ENCODE measurements around the gene RBM19.
A peak's percentile ranks its signal among the peaks of the same experiment; 100 is the strongest.

The RBM19 gene

DNA sequence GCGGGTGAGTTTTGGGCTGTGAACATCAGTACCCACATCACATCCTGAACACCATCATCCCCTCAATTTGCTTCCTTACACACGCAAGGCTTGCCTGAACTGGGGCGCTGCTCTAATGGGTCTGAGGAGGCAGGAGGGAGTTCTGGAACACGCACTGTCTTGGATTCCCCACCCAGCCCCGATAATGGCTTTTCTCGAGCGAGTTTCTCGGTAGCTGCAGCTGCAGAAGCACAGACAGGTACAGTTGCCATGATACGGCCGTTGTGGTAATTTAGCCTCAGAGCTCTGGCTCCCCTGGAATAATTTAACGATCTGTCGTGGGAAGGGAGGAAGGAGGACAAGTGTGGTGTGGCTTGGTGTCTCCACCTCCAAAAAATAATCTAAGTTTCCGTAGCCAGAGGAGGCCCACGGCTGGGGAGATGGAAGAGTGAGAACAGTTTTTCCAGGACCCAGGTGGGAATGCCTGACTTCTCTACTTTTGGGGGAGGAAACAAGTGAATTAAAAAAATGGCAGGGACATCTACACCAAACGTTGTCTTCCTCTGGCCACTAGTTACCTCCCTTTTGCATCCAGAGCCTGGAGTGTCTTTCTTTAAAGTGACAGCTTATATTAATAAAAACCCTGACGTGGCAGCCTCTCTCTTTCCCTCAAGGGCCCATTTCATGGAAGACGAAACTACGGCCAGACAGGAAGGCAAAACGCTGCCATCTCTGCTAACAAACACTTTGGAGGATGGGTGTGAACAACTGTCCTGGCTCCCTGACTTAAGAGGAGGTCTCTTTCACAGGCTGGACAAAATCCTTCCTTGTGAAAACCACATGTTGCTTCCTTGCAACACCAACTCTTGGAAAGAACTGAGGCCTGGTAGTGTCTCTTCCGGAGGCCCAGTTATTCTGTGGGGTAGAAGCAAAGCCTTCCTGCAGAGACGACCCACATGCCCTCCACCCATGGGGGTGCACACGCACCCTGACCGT is 84.8 kb downstream of the RBM19 start:
- no peak for DNase-seq (ENCODE audit: low spot score)

DNA sequence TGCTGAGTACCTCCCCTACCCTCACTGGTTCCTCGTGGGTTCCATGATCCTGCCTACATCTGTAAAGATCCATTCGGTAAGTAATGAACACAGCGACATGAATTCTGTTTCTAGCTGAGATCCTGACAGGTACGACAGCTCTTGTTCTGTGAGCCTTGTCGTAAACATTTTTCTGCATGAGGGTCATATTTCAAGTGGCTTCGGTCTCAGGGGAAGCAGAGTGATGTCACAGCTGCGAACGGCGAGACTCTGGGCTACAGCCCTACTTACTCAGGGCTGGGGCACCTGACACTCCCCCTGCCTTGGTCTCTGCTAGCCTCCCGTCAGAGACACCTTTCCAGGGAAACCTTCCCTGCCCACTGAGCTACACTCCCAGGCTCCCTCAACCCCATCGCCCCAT is 85.8 kb downstream of the RBM19 start:
- no peak for DNase-seq (ENCODE audit: low spot score)

DNA sequence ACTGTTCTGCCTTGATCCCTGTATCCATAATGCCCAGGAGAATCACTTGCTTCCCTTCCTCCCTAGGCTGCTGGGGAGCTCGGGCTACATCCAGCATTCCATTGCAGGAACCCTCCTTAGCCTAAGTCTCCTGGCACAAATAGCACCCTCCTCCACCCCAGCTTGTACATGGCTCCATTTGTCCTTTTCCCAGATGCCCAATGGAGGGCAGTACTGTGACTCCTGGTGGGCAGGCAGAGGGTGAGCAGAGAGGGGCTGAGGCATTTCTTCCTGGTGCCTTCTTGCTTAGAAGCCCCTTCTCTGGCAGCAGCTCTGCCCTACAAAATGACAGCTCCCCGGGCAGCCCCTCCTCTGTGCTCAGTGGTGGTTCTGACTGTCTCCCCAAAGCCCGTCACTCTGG is 86.5 kb downstream of the RBM19 start:
- no peak for DNase-seq (ENCODE audit: low spot score)

DNA sequence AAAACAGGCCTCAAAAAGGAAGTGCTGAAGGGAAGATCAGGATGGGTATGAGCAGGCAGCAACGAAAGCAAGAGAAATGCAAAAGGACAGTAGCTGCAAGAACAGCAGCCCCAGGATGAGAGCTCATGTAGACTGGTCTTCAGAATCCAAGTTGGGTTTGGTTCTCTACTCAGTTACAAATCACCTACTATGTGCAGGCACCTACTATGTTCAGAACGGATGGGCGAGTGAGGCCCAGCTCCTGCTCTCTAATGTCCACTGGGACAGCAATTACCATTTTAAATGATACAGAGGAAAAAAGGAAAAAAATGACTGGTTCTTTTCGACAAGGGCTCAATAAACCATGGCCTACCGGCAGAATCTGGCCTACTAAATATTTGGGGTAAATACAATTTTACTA is 88.5 kb downstream of the RBM19 start:
- DNase-seq (ENCODE audit: low spot score), result no peak

DNA sequence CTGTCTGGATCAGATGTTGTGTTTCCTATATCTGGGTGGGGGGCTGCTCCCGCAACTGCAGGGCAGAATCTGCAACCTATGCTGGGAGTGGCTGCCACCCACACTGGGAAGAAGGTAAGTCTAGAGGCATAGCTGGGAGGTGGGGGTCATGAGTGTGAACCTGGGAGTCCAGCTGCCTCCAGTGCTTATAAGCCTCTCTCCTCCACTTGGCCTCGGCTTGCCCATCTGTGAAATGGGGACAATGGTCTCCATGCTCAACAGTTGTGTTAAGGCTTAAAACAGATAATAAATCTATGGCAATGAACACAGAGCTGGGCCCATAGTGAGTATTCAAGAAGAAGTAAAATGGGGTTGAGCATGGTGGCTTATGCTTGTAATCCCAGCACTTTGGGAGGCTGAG is 90.0 kb downstream of the RBM19 start:
- DNase-seq (ENCODE audit: low spot score), result no peak

DNA sequence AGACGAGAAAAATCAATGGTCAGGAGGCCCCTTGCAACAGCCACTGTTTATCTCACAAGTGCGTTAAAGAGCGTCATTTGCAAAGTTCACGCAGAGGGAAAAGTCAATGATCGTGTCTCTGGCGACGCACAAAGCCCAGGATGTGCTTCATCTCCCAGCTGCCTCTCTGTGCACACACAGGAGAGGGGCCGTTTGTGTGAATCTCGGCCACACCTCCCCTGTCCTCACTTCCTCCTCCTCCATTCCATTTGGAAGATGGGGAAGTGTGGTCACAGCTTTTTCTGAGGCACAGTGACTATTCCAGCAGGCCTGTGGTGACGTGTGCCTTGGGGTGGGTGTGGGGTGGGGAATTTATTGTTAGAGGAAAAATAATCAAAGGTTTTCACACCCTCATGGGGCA is 90.4 kb downstream of the RBM19 start:
- DNase-seq (ENCODE audit: low spot score), result no peak

DNA sequence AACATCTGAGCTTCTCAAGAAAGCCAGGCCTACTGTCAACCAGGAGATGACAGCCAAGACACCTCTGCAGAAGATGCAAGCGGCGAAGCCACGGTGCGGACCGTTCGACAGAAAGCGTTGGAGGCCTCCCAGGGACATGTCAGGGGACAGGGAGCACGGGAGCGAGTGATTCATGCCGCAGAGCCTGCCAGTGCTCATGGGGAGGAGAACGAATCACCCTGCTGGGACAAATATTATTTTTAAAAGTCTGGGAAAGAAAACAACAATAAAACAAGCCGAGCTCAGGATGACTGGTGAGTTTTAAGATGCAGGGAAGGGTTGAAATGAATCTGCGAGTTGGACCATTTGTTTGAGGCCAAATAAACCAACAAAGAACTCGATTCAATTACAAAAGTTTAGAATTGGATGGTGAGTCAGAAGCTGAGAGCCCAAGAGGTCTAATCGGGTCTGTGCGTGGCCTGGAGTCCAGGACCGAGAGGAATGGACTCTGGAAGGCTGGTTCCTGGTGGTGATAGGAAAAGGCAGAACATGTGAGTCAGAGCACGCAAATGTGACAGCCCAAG is 91.0 kb downstream of the RBM19 start:
- no peak for DNase-seq (ENCODE audit: low spot score)

DNA sequence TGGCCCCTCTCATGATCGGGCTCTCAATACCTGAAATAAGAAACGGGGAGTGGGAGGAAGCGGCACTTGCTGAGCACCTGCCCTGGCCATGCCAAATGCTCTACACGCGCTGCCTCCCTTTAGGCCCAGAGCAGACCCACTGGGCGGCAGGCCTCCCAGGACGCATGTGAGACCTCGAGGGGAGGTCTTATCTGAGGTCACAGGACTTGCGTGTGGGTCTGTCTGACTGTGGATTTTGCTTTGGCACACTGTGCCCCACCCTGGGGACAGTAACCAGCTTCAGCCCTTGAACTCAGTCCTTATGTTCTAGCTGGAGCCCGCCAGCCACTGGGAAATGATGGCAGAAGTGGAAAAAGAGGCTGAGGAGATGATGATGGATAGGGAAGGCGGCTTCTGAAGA is 91.8 kb downstream of the RBM19 start:
- DNase-seq (ENCODE audit: low spot score), result no peak

DNA sequence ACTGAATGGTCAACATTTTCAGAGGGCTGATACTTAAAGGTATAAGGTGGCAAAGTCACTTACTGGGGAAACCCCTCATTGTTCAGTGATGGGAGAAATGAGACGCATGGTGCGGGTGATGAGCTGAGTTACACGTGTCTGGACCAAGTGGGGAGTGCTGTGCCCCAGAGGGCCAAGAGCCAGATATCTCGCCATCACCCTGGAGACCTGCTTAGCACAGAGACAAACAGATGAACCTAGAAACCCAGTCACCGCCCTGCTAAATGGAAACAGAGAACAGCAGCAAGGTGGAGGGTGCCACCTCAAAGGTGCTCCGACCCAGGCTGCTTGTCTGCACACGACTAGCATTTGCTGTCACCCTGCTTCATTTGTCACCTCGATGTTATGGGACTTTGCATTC is 92.4 kb downstream of the RBM19 start:
- DNase-seq (ENCODE audit: low spot score), result no peak

DNA sequence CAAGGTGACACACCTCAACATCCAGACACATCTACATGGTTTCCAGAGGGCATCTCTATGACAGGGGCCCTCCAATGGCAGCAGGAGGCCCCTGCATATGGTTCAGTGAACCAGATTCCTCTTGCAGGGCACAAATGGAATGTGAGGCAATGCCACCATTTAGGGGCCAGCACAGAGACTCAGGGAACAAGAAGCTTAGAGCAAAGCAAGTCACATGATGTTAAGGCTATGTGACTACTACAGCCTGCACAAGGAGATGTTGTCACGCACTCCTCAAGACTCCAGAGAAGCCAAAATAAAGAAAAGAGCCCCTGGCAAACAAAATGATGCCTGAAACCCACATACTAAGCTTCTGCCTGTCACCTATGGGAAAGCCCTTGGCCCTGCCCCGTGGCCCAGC is 95.2 kb downstream of the RBM19 start:
- DNase-seq (ENCODE audit: low spot score), result no peak

DNA sequence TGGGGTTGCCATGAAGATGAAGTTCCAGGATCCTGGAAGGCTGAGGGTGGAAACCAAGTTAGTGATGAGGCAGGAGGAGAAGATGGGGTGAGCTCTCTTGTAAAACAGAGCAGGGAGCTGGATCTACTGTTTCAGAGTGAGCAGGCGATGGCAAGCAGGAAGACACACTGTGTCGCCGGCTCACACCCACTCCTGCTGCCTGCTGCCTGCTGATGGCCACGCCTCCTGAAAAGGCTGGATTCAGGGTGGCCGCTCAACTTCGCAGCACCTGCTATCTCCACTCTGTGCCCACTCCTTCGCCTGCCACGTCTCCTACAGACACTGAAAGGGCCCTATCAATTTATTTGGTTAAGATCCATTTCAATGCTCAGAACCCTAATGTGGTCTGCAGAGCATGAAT is 96.1 kb downstream of the RBM19 start:
- DNase-seq (ENCODE audit: low spot score), result no peak

DNA sequence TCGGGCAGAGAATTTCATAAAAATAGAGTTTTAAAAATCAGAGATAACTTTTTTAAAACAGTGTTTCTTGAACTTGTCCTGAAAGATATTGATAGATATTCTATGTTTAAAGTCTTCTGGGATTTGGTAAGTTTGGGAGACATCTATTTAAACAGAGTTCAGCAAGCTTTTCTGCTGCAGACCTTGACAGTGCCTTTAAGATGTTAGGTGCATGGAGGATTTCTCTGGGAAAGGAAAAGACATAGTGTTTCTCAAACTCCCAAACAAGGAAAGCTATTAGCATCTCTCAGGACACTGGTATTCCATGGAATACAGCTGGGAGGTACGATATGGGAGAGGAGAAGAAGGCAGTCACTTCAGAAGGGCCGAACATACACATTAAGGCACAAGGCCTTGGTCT is 97.8 kb downstream of the RBM19 start:
- no peak for DNase-seq (ENCODE audit: low spot score)

DNA sequence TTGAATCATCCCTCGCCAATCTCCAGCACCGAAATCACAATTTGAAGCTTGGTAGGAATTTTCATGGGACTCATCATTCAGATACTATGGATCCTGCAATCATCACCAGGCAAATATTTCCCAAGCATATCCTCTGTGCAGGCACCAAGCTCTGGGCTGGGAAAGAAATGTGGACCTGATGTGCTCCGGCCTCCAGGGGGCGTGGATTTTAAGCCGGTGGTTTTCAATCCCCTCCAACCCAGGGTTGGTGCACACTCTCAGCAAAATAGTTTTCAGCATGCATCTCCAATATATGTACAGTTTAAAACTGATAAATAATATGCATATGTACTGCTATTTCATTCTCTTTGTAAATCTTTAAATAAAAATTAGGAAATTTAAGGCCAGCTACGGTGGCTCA is 98.9 kb downstream of the RBM19 start:
- no peak for DNase-seq (ENCODE audit: low spot score)

DNA sequence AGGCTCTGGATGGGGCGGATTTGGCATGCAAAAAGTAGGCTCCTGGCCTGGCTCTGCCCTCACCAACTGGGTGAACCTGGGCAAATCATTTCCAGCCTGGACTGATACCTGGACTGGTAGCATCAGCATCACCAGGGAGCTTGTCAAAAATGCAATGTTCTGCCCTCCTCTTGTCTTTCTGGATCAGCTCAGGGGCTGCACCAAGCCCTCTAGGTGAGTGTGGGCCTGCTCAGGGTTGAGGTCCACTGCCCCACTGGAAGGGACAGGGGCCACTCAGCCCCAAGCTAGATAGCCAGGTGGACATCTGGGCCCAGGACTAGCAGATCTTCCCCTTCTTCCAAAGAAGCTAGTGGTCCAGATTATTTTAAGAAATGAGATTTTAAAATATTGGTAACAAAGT is 99.6 kb downstream of the RBM19 start:
- DNase-seq (ENCODE audit: low spot score), result no peak

DNA sequence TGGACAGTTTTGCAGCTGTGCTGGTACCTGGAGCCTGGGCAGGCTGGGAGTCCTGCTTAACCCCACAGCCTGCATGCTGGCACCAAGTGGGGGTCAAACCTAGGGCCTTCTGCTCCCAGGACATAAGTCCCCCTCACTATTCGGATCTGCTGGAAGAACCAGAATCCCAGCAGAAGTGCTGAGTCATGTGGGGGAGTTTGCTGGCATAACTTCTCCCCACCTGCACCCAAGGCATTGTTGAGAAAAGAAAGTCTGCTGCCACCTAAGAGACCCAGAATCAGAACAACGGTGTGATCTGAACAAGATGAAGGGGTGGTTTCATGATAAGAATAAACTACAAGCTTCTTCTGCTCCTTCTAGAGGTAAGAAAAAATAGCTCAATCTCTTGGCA is 102.7 kb downstream of the RBM19 start:
- no peak for DNase-seq (ENCODE audit: low spot score)

DNA sequence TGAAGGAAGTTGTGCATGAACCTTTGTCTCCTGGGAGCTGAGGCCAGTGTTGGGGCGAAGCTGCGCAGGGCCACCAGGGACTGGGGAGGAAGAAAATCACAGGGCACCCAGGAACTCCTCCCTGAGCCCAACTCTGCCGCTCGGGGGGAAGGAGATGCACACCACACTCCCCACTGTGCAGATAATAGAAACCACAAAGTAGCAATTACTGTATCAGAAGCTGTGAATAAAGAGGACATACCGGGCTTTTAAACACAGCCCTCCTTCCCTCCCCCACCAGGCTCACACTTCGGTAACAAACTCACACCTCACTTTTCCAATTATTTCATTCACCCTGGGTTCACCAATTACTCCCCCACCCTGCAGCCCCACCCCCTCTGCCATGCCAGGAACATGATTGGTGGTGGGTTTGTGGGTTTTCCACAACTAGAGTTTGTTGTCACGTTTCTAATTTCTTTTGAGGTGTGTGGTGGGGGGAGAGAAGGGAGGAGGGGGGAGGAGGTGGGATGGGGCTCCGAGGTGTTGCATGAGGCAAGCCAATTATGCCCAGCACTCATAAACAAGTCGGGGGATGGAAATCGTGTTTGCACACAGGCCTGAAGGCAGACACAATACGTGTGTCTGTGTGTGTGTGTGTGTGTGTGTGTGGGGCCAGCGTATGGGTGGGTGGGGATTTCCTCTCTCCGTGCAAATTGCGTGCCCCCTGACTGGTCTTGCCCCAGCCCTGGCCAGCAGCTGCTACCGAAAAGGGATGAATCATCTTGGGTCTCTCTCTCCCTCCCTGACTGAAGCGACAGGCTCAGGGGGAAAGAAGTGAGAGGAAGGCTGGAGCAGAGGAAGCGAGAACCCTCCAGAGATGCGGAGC is 103.3 kb downstream of the RBM19 start:
- no peak for DNase-seq (ENCODE audit: low spot score)

DNA sequence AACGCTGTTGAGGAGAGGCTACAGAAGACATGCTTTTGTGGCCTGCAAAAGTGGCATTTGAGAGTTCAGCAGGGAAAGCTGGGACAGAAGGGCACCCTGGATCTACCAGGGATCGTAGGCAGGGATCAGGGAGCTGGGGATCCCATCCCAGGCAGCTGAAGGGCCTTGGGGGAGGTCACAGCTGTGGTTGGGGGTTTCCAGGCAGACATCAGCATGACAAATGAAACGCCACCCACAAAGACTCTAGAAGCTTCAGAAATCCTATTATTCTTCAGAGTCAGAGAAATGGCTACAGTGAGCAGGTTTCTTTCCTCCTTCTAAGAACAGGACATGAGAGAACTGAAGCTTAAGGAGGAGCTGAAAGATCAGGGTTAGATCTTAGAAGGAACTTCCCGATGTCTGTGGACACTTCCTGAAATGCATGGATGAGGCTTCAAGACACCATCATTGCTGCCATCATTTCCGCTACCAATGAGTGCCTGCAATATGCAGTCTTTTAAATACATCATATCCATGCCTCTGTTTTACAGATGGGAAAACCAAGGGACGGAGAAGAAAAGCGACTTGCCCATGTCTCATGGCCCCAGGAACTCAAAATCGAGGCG is 104.3 kb downstream of the RBM19 start:
- no peak for DNase-seq (ENCODE audit: low spot score)

DNA sequence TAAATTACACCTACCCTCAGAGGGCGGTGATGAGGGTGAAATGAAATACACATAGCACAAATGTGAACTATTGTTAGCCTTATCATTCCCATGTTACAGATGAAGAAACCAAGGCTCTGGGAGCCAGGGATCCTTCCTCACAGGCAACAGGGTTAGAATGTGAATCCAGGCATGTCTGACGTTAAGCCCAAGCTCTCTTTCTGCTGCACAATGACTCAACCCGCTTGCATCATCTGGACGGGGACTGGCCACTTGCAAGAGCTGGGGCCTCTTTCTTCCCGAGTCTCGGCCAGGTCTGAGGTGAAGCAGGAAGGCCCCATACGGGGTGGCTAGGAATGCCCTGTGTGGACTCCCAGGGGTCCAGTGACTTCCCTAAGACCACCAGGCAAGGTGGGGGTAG is 105.2 kb downstream of the RBM19 start:
- peak; percentile 33 for DNase-seq (ENCODE audit: low spot score)

DNA sequence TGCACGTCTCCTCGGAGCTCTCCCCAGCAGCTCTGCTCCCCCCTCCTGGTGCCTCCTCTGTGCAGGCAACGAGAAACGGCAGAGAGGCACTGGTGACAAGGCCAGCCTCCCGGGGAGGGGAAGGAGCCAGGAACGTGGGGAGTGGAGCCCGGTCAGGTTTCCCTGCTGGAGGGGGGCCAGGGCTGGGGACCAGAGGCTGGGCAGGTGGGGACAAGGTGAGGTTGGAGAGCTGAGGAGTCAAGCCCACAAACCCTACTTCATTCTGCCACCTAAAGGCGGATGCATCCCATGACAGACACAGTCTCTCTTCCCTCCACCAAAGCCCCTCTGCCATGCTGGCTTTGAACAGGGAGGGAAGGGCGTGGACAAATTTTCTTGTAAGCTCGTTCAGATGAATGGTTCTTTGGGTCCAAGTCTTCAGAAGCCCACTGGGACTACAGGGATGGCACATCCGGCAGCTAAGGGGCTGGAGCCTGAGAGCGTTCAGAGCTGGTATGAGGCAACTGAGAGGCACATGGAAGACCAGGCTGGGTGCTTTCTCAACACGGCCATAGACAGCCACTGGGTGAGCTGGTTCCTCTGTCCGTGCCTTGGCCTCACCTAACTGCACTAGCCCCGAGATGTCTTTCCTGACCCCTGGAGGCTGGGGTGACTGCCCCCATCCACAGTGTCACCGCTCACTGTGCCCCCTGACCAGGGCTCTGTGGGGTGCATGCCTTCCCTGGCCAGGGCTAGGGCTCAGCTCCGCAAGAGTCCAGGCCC is 105.9 kb downstream of the RBM19 start:
- DNase-seq (ENCODE audit: low spot score), result no peak

DNA sequence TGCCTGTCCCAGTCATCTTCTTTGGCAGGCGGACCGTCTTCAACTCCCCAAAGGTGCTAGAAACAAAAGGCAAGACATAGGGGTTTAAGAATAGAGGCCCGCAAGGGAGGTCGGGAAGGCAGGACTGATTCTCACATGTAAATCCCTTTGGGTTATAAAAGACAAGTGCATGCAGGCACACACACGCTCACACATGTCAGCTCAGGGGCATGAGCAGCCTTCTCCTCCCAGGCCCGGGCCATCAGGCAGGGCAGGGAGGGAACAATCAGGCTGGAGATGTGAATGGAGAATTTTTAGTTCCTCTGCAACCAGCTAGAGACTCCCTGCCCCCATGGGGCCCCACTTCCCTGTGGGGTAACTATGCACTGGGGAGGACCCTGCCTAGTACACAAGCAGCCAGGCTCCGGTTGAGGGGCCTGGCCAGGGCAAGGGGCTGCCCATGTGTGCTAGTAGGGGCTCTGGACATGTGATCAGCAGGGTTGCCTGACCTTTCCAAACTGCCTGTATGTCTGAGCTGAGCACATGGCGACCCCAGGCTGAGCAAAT is 107.2 kb downstream of the RBM19 start:
- no peak for DNase-seq (ENCODE audit: low spot score)

DNA sequence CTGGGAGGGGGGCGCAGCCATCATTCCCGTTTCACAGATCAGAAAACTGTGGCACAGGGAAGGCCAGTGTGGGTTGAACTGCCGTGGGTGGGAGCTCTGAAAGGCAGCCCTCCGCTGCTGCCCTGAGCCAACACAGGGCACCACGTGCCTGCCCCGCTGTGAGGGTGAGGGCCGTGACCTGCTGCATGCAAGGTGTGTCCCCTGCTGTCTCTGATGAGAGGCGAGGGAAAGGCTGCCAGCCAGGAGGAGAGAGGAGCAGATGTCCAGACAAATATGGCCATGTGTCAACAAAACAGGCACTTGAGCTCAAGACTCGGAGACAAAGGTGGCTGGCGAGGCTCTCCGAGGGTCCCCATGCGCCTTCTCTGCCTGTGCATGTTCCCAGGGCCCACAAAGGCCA is 108.8 kb downstream of the RBM19 start:
- DNase-seq (ENCODE audit: low spot score), result no peak
